ENCODE results near the gene MTFR2.

DNA sequence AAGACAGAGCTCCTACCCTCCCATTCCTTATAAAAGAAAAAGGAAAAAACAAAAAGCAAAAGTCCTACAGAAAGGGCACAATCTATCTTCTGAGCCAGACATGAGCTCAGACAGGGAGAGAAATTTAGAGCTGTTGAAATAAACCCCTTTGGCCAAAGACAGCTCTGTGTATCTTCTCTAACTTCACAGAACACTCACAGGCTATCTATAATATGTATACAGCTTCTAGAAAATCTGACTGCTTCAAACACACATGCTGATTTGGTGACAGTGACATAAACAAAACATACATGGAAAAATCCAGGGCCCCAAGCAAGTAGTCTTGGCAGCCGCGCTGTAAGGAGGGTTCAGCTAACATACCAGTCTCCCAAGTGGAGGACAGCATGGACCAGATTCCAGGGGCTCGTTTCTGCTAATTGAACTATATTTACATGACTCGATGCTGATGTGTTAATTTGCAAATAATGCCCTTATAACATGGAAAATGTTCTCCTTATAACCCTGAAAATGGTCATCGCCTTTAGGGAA, 37.0 kb downstream of the MTFR2 start:
- TF ChIP-seq GATA2 (IDR thresholded peaks at IDR 0.05; ENCODE audit: low read depth, low read length) (no peak), GATA3 (IDR thresholded peaks at IDR 0.05; ENCODE audit: low read depth, low read length) (no peak)
